ENCODE measurements around the gene RBM14.
"Not testable (repeated sequence)": the region's sequence is repeated elsewhere in the genome, so short reads cannot be mapped to it uniquely, and the experiment has no call there.

RBM14 gene

GRCh38 chr11:66632952-66633351, 16.5 kb downstream of the RBM14 start:
- no peak for DNase-seq (ENCODE audit: low spot score)

GRCh38 chr11:66636411-66636810, 20.0 kb downstream of the RBM14 start:
- no peak for DNase-seq (ENCODE audit: low spot score)

- peak; percentile 21 for DNase-seq (ENCODE audit: low spot score)
Measured at GRCh38 chr11:66637557-66638176, 21.2 kb downstream of the RBM14 start.

- DNase-seq (ENCODE audit: low spot score) = peak; percentile 95
Measured at GRCh38 chr11:66638177-66639065, 22.0 kb downstream of the RBM14 start, which contains the start of gene RBM4. TSS of gene RBM4 (plus strand) at chr11:66638703. CDS start at chr11:66639712, 1,009 bp downstream.

- DNase-seq (ENCODE audit: low spot score) = no peak
Measured at GRCh38 chr11:66639066-66639813, 22.8 kb downstream of the RBM14 start.

GRCh38 chr11:66639814-66640340, 23.4 kb downstream of the RBM14 start:
- not testable (repeated sequence) for DNase-seq (ENCODE audit: low spot score)

- no peak for DNase-seq (ENCODE audit: low spot score)
Measured at GRCh38 chr11:66641834-66642233, 25.4 kb downstream of the RBM14 start.

- no peak for DNase-seq (ENCODE audit: low spot score)
Measured at GRCh38 chr11:66643745-66644437, 27.5 kb downstream of the RBM14 start.

- no peak for DNase-seq (ENCODE audit: low spot score)
Measured at GRCh38 chr11:66646828-66647227, 30.4 kb downstream of the RBM14 start.

- DNase-seq (ENCODE audit: low spot score) = no peak
Measured at GRCh38 chr11:66649903-66650302, 33.5 kb downstream of the RBM14 start.

- no peak for DNase-seq (ENCODE audit: low spot score)
Measured at GRCh38 chr11:66651016-66651415, 34.6 kb downstream of the RBM14 start.

GRCh38 chr11:66652651-66653050, 36.2 kb downstream of the RBM14 start:
- no peak for DNase-seq (ENCODE audit: low spot score)

- no peak for DNase-seq (ENCODE audit: low spot score)
Measured at GRCh38 chr11:66653123-66653522, 36.7 kb downstream of the RBM14 start.

GRCh38 chr11:66659763-66660162, 43.3 kb downstream of the RBM14 start:
- no peak for DNase-seq (ENCODE audit: low spot score)

GRCh38 chr11:66663741-66664296, 47.4 kb downstream of the RBM14 start:
- no peak for DNase-seq (ENCODE audit: low spot score)

- DNase-seq (ENCODE audit: low spot score) = no peak
Measured at GRCh38 chr11:66665369-66665768, 48.9 kb downstream of the RBM14 start.

- DNase-seq (ENCODE audit: low spot score) = no peak
Measured at GRCh38 chr11:66670816-66671215, 54.4 kb downstream of the RBM14 start.

- no peak for DNase-seq (ENCODE audit: low spot score)
Measured at GRCh38 chr11:66674964-66675602, 58.7 kb downstream of the RBM14 start.

GRCh38 chr11:66676282-66676919, 60.0 kb downstream of the RBM14 start:
- no peak for DNase-seq (ENCODE audit: low spot score)
